DND-41 (cell line): ENCODE results near the gene MACROD2.

Source experiments
- EZH2 ChIP-seq: IDR thresholded peaks from 3 replicates; pipeline ENCODE4 v1.6.1; 2012; ENCODE audit warnings: borderline replicate concordance, low read depth, mild to moderate bottlenecking, moderate library complexity, low read length, inconsistent platforms; ENCODE audit not compliant: severe bottlenecking
- TF ChIP-seq, protein P1 (sequence below): IDR thresholded peaks from 2 replicates; pipeline ENCODE4 v1.5.1; 2012; ENCODE audit warnings: borderline replicate concordance, low read length, moderate library complexity, mild to moderate bottlenecking; ENCODE audit not compliant: poor library complexity, severe bottlenecking; ENCODE audit errors: extremely low read depth

DNA sequence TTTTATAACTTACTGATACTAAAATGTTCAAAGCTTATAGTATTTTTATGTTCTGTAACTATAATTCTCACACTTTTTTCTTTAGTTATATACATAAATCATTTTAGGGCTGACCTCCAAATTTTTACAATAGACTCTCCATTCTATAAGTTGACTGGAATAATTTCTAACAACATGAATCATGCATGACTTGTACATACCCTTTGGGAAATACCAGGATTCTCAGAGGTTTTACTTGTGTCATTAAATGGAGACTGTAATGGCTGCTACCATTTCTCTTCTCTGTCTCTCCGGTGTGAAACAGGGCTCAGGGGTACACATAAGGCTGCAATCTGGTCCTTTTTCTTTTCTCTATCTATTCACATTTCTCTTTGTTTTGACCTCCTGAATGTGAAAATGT is 564.3 kb downstream of the MACROD2 start:
- TF ChIP-seq, protein P1, sequence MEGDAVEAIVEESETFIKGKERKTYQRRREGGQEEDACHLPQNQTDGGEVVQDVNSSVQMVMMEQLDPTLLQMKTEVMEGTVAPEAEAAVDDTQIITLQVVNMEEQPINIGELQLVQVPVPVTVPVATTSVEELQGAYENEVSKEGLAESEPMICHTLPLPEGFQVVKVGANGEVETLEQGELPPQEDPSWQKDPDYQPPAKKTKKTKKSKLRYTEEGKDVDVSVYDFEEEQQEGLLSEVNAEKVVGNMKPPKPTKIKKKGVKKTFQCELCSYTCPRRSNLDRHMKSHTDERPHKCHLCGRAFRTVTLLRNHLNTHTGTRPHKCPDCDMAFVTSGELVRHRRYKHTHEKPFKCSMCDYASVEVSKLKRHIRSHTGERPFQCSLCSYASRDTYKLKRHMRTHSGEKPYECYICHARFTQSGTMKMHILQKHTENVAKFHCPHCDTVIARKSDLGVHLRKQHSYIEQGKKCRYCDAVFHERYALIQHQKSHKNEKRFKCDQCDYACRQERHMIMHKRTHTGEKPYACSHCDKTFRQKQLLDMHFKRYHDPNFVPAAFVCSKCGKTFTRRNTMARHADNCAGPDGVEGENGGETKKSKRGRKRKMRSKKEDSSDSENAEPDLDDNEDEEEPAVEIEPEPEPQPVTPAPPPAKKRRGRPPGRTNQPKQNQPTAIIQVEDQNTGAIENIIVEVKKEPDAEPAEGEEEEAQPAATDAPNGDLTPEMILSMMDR: no peak
- no peak for TF ChIP-seq EZH2
